NCI-H748 treated with DMSO at 0.1 percent for 48 hours (cell line): ENCODE results near the gene PNMA8A.
"Not testable (repeated sequence)": the region's sequence is repeated elsewhere in the genome, so short reads cannot be mapped to it uniquely, and the experiment has no call there.

Experiments
- DNase-seq: peaks from one replicate; lab custom pipeline; 2025; lab: John Stamatoyannopoulos, UW

The PNMA8A gene

GRCh38 chr19:46471116-46471733 is at the start of gene PNMA8A:
PNMA8A (minus strand) TSS chr19:46471563; CDS start chr19:46471035, 528 bp downstream.
- peak; percentile 94 for DNase-seq

- no peak for DNase-seq
These were observed 49.3 kb upstream of the PNMA8A start for GRCh38 chr19:46520616-46521015.

- DNase-seq: no peak
These were observed 46.1 kb upstream of the PNMA8A start for GRCh38 chr19:46517471-46517870.

- peak; percentile 23 for DNase-seq
These were observed 44.6 kb upstream of the PNMA8A start for GRCh38 chr19:46515879-46516350.

- DNase-seq: no peak
These were observed 43.9 kb upstream of the PNMA8A start for GRCh38 chr19:46515290-46515609.

GRCh38 chr19:46514589-46515289 is 43.4 kb upstream of the PNMA8A start:
- no peak for DNase-seq

- peak; percentile 24 for DNase-seq
These were observed 42.3 kb upstream of the PNMA8A start for GRCh38 chr19:46513461-46514236.

GRCh38 chr19:46511237-46511636 is 39.9 kb upstream of the PNMA8A start:
- no peak for DNase-seq

GRCh38 chr19:46508206-46508605 is 36.8 kb upstream of the PNMA8A start:
- no peak for DNase-seq

GRCh38 chr19:46503848-46504453 is 32.6 kb upstream of the PNMA8A start:
- peak; percentile 39 for DNase-seq

GRCh38 chr19:46502891-46503290 is 31.5 kb upstream of the PNMA8A start:
- DNase-seq: no peak

- DNase-seq: no peak
These were observed 28.3 kb upstream of the PNMA8A start for GRCh38 chr19:46499692-46500091.

- DNase-seq: no peak
These were observed 26.4 kb upstream of the PNMA8A start for GRCh38 chr19:46497773-46498172.

GRCh38 chr19:46496886-46497285 is 25.5 kb upstream of the PNMA8A start:
- not testable (repeated sequence) for DNase-seq

GRCh38 chr19:46496304-46496703 is 24.9 kb upstream of the PNMA8A start:
- no peak for DNase-seq

GRCh38 chr19:46495786-46496099 is 24.4 kb upstream of the PNMA8A start, which contains the start of gene PNMA8B:
PNMA8B (minus strand) TSS chr19:46495867; CDS start chr19:46495465, 402 bp downstream.
- DNase-seq: peak; percentile 75

GRCh38 chr19:46494941-46495785 is 23.8 kb upstream of the PNMA8A start:
- DNase-seq: no peak

GRCh38 chr19:46494146-46494940 is 23.0 kb upstream of the PNMA8A start:
- DNase-seq: no peak

- no peak for DNase-seq
These were observed 22.1 kb upstream of the PNMA8A start for GRCh38 chr19:46493236-46494145.

GRCh38 chr19:46492841-46493235 is 21.5 kb upstream of the PNMA8A start:
- no peak for DNase-seq
